Liver (tissue), 9 donors: ENCODE data around the gene FAM117A. TPM values are rescaled to one million over a fixed set of nuclear protein-coding genes. Genes with fewer than 3 reads are reported as not detected.

Experiments used
- DNase-seq: peaks from one replicate; pipeline ENCODE4 v3.0.0-alpha.2; 2017; ENCODE audit warnings: low spot score
- H3K27ac ChIP-seq, 2 donors: one replicate each; pipeline ENCODE4 v1.7.0; 2013; ENCODE audit warnings: inconsistent platforms in 2 of 2, low read length in 2 of 2, control low read depth in 1 of 2, low read depth in 1 of 2, mild to moderate bottlenecking in 1 of 2
- H3K27me3 ChIP-seq, 4 donors: one replicate each; pipeline versions ENCODE4 v1.6.1 to v1.7.0; 2013; ENCODE audit warnings: low read length in 3 of 4, inconsistent platforms in 1 of 4, mild to moderate bottlenecking in 1 of 4, moderate library complexity in 1 of 4; ENCODE audit not compliant: control insufficient read depth in 4 of 4, insufficient read depth in 4 of 4
- H3K36me3 ChIP-seq, 4 donors: one replicate each; pipeline versions ENCODE4 v1.6.1 to v1.7.0; 2013; ENCODE audit warnings: low read length in 3 of 4, mild to moderate bottlenecking in 3 of 4, low read depth in 1 of 4, moderate library complexity in 1 of 4; ENCODE audit not compliant: control insufficient read depth in 4 of 4, insufficient read depth in 3 of 4
- H3K4me1 ChIP-seq, 4 donors: one replicate each; pipeline versions ENCODE4 v1.6.1 to v1.7.0; 2013; ENCODE audit warnings: low read length in 3 of 4, mild to moderate bottlenecking in 3 of 4, moderate library complexity in 1 of 4; ENCODE audit not compliant: control insufficient read depth in 4 of 4, insufficient read depth in 4 of 4
- H3K4me3 ChIP-seq, 3 donors: one replicate each; pipeline versions ENCODE4 v1.6.1 to v1.7.0; 2013; ENCODE audit warnings: low read length in 3 of 3, control low read depth in 1 of 3, low read depth in 1 of 3, mild to moderate bottlenecking in 1 of 3
- H3K9ac ChIP-seq, 2 donors: one replicate each; pipeline ENCODE4 v1.7.0; 2013; ENCODE audit warnings: low read length in 2 of 2, mild to moderate bottlenecking in 2 of 2, moderate library complexity in 2 of 2, control low read depth in 1 of 2, low read depth in 1 of 2
- H3K9me3 ChIP-seq, 4 donors: one replicate each; pipeline versions ENCODE4 v1.6.1 to v1.7.0; 2013; ENCODE audit warnings: low read length in 3 of 4; ENCODE audit not compliant: control insufficient read depth in 4 of 4
- FOXA2 ChIP-seq: IDR thresholded peaks from 2 replicates; pipeline ENCODE4 v1.6.1; 2016; ENCODE audit warnings: antibody characterized with exemption
- GABPA ChIP-seq, 2 donors: IDR thresholded peaks in 1 of 2; conservative IDR thresholded peaks in 1 of 2; 2 replicates each; pipeline ENCODE4 v1.6.1; 2016; ENCODE audit warnings: antibody characterized with exemption in 2 of 2, mild to moderate bottlenecking in 1 of 2, moderate library complexity in 1 of 2
- HNF4G ChIP-seq: IDR thresholded peaks from 2 replicates; pipeline ENCODE4 v1.6.1; 2016; ENCODE audit warnings: antibody characterized with exemption
- JUND ChIP-seq, 2 donors: IDR thresholded peaks; 2 replicates each; pipeline ENCODE4 v1.6.1; 2016; ENCODE audit warnings: antibody characterized with exemption in 2 of 2
- NR2F2 ChIP-seq: IDR thresholded peaks from 2 replicates; pipeline ENCODE4 v1.6.1; 2016; ENCODE audit warnings: antibody characterized with exemption
- RXRA ChIP-seq, 2 donors: IDR thresholded peaks; 2 replicates each; pipeline ENCODE4 v1.6.1; 2017 to 2018; ENCODE audit warnings: antibody characterized with exemption in 2 of 2, mild to moderate bottlenecking in 1 of 2
- SP1 ChIP-seq: IDR thresholded peaks from 2 replicates; pipeline ENCODE4 v1.6.1; 2018; ENCODE audit warnings: antibody characterized with exemption, mild to moderate bottlenecking
- TAF1 ChIP-seq: conservative IDR thresholded peaks from 2 replicates; pipeline ENCODE4 v1.6.1; 2016; ENCODE audit warnings: antibody characterized with exemption, mild to moderate bottlenecking
- YY1 ChIP-seq: IDR thresholded peaks from 2 replicates; pipeline ENCODE4 v1.6.1; 2016; ENCODE audit warnings: antibody characterized with exemption, mild to moderate bottlenecking
- WGBS: extraction: QIAGEN DNeasy Blood & Tissue Kit; methylation state at CpG from one replicate; pipeline ENCODE4 v1.1.7; 2013; 5-methylcytosine and 5-hydroxymethylcytosine counted together
- polyA plus RNA-seq, 2 donors: library from polyadenylated mRNA; stranded (reverse) in 1 of 2; unstranded in 1 of 2; fragments of 200-250 nt in 1 of 2; fragments of >200 nt in 1 of 2; fragmentation: Nextera tagmentation in 1 of 2; extraction: Ambion mirVana in 1 of 2; gene quantifications; one replicate each; pipeline versions ENCODE4 v1.2.1 to v1.2.3, GENCODE V29; 2013 to 2015
- total RNA-seq, 2 donors: library from RNA; depleted of rRNA; stranded (reverse); fragments of >200 nt; gene quantifications; one replicate each; pipeline ENCODE4 v1.2.3, GENCODE V29; 2014
- TF ChIP-seq, protein P1 (sequence below): IDR thresholded peaks from 2 replicates; pipeline ENCODE4 v1.6.1; 2016; ENCODE audit warnings: antibody characterized with exemption, mild to moderate bottlenecking
- TF ChIP-seq, protein P2 (sequence below): IDR thresholded peaks from 2 replicates; pipeline ENCODE4 v1.6.1; 2016; ENCODE audit warnings: antibody characterized with exemption
- TF ChIP-seq, protein P3 (sequence below): IDR thresholded peaks from 2 replicates; pipeline ENCODE4 v1.6.1; 2016; ENCODE audit warnings: antibody characterized with exemption
- donor health status: healthy.
- donor health status: healthy.
- donor health status: healthy.
- donor health status: healthy.
- donor health status: healthy.

FAM117A gene
- total and polyA plus RNA-seq, 4 donors, result 4.5 to 39.3 (median 5.5) TPM

DNA sequence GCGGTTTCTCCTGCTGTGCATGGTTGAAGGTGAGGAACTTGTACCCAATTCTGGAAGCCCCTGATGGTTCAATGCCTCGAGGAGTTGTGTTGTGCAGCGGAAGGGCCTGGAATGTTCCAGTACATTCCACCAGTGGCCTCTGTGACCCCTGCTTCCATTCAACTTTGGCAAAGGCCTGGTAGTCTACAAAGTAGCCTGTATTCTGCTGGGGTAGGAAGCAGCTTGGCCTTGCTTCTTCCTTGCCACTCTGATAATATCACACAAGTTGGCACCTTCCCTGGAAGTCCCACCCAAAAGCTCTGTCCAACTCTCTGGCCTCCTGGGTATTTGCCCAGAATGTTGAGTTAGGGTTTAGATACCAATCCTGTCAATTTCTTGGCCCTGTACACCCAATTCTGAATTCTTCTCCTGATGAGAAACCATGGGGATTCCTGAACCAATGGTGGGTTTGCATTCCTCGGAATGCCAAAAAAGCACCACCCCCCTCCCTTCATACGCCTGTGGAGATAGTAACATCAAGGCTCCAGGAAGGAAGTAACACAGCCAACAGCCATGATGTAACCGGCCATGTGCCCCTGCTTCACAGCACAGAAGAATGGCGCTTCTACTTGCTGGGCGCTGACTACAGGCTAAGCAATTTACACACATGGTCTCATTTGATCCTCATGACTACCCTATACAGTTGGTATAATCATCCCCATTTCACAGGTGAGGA is 11.8 kb upstream of the FAM117A start:
- Histone ChIP-seq H3K4me1 (no peaks in the 10 kb centered on the region), H3K9me3 (no peaks in the 10 kb centered on the region), H3K4me3 (no peak overlapping the region), H3K36me3 (no peaks in the 10 kb centered on the region), H3K27ac (no peak overlapping the region), H3K27me3 (no peaks in the 10 kb centered on the region), H3K9ac (no peak overlapping the region)
- DNase-seq, result no peak
- WGBS, result 81% methylated on average over 8 of the region's 8 CpGs
- TF ChIP-seq, protein P1, sequence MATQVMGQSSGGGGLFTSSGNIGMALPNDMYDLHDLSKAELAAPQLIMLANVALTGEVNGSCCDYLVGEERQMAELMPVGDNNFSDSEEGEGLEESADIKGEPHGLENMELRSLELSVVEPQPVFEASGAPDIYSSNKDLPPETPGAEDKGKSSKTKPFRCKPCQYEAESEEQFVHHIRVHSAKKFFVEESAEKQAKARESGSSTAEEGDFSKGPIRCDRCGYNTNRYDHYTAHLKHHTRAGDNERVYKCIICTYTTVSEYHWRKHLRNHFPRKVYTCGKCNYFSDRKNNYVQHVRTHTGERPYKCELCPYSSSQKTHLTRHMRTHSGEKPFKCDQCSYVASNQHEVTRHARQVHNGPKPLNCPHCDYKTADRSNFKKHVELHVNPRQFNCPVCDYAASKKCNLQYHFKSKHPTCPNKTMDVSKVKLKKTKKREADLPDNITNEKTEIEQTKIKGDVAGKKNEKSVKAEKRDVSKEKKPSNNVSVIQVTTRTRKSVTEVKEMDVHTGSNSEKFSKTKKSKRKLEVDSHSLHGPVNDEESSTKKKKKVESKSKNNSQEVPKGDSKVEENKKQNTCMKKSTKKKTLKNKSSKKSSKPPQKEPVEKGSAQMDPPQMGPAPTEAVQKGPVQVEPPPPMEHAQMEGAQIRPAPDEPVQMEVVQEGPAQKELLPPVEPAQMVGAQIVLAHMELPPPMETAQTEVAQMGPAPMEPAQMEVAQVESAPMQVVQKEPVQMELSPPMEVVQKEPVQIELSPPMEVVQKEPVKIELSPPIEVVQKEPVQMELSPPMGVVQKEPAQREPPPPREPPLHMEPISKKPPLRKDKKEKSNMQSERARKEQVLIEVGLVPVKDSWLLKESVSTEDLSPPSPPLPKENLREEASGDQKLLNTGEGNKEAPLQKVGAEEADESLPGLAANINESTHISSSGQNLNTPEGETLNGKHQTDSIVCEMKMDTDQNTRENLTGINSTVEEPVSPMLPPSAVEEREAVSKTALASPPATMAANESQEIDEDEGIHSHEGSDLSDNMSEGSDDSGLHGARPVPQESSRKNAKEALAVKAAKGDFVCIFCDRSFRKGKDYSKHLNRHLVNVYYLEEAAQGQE, result no peak
- TF ChIP-seq YY1 (peak; percentile 17), SP1 (peak; percentile 30), TAF1 (no peak), GABPA (IDR thresholded peaks at IDR 0.05 in 1 of 2, conservative IDR thresholded peaks at IDR 0.05 in 1 of 2) (no peak), HNF4G (no peak), NR2F2 (peak; percentile 98)
- TF ChIP-seq, protein P2, sequence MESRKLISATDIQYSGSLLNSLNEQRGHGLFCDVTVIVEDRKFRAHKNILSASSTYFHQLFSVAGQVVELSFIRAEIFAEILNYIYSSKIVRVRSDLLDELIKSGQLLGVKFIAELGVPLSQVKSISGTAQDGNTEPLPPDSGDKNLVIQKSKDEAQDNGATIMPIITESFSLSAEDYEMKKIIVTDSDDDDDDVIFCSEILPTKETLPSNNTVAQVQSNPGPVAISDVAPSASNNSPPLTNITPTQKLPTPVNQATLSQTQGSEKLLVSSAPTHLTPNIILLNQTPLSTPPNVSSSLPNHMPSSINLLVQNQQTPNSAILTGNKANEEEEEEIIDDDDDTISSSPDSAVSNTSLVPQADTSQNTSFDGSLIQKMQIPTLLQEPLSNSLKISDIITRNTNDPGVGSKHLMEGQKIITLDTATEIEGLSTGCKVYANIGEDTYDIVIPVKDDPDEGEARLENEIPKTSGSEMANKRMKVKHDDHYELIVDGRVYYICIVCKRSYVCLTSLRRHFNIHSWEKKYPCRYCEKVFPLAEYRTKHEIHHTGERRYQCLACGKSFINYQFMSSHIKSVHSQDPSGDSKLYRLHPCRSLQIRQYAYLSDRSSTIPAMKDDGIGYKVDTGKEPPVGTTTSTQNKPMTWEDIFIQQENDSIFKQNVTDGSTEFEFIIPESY, result no peak

DNA sequence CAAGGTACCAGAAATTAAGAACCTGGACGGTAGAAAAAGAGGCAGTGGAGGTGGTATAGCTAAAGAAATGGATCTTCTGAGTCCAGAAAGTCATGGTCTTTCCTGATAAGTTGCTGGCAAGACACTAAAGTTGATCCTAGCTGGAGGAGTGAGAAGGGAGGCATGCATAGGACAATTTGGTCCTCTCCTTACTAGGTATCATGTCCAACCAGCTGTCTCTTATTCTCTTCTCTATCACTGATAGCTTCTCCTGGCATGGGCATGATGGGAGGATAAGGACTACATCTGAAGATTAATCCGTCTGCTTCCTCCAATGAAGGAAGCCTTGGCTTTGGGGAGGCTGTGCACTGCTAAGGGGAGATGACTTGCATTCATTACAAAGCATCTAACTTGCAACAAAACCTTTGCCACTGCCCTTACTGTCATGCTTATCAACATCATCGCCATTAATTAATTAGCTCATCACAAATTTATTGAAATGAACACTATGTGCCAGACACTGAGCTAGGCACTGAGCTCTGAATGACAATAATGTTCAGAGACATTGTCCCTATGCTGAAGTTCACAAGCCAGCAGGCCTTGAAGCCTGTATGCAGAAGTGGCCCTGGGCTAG is 3.1 kb upstream of the FAM117A start:
- 83% methylated on average over 3 of the region's 3 CpGs for WGBS
- Histone ChIP-seq H3K9me3 (no peaks in the 10 kb centered on the region), H3K4me1 (peaks cover 2 to 18% (median 14%) of the 10 kb centered on the region in 4 donors)

More for the DNA sequence above, 3.1 kb upstream of the FAM117A start:
- H3K27me3 ChIP-seq, result no peaks in the 10 kb centered on the region
- no peaks in the 10 kb centered on the region for H3K36me3 ChIP-seq
- H3K4me3 ChIP-seq, result no peak overlapping the region
- H3K27ac ChIP-seq, result no peak overlapping the region
- TF ChIP-seq NR2F2 (no peak), TAF1 (no peak), RXRA (IDR thresholded peaks at IDR 0.05) (no peak), FOXA2 (no peak), JUND (IDR thresholded peaks at IDR 0.05) (no peak)
- TF ChIP-seq, protein P3, sequence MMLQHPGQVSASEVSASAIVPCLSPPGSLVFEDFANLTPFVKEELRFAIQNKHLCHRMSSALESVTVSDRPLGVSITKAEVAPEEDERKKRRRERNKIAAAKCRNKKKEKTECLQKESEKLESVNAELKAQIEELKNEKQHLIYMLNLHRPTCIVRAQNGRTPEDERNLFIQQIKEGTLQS, result no peak
- TF ChIP-seq, protein P2, result no peak
- DNase-seq, result no peak
- H3K9ac ChIP-seq, result no peak overlapping the region
